HG02938 (cell line): Measurements from ENCODE around the gene PDRG1.
"Not testable (repeated sequence)": the region's sequence is repeated elsewhere in the genome, so short reads cannot be mapped to it uniquely, and the experiment has no call there.

Experiments
- ATAC-seq: cut with Tn5 transposase; IDR thresholded peaks from one replicate; pipeline ENCODE4 v1.9.1; 2021; ENCODE audit warnings: mild to moderate bottlenecking, moderate library complexity; ENCODE audit not compliant: unreplicated experiment

PDRG1 gene

GRCh38 chr20:31929631-31930030 lies 22.2 kb downstream of the PDRG1 start:
- not testable (repeated sequence) for ATAC-seq

GRCh38 chr20:31927627-31928159 lies 24.2 kb downstream of the PDRG1 start:
- ATAC-seq: no peak

- ATAC-seq: no peak
Observed at GRCh38 chr20:31926493-31926892, 25.4 kb downstream of the PDRG1 start.

- ATAC-seq: no peak
Observed at GRCh38 chr20:31925631-31926030, 26.2 kb downstream of the PDRG1 start.

- no peak for ATAC-seq
Observed at GRCh38 chr20:31924561-31924960, 27.3 kb downstream of the PDRG1 start.

- ATAC-seq: peak; percentile 54
Observed at GRCh38 chr20:31923388-31924331, 28.2 kb downstream of the PDRG1 start.

GRCh38 chr20:31922588-31922987 lies 29.3 kb downstream of the PDRG1 start:
- ATAC-seq: no peak

GRCh38 chr20:31922181-31922580 lies 29.7 kb downstream of the PDRG1 start:
- no peak for ATAC-seq

- not testable (repeated sequence) for ATAC-seq
Observed at GRCh38 chr20:31921480-31921879, 30.4 kb downstream of the PDRG1 start.

- ATAC-seq: no peak
Observed at GRCh38 chr20:31920275-31920855, 31.5 kb downstream of the PDRG1 start.

- ATAC-seq: no peak
Observed at GRCh38 chr20:31919410-31920155, 32.3 kb downstream of the PDRG1 start.

- no peak for ATAC-seq
Observed at GRCh38 chr20:31918466-31919105, 33.3 kb downstream of the PDRG1 start.

- not testable (repeated sequence) for ATAC-seq
Observed at GRCh38 chr20:31917962-31918412, 33.9 kb downstream of the PDRG1 start.

GRCh38 chr20:31916708-31917107 lies 35.1 kb downstream of the PDRG1 start:
- no peak for ATAC-seq

GRCh38 chr20:31915491-31916280 lies 36.2 kb downstream of the PDRG1 start:
- ATAC-seq: no peak

GRCh38 chr20:31914170-31914569 lies 37.7 kb downstream of the PDRG1 start:
- ATAC-seq: no peak

GRCh38 chr20:31913431-31914157 lies 38.3 kb downstream of the PDRG1 start:
- no peak for ATAC-seq

- no peak for ATAC-seq
Observed at GRCh38 chr20:31910071-31910803, 41.6 kb downstream of the PDRG1 start.
